Lower lobe of right lung (tissue), 2 donors: Measurements from ENCODE around the gene SH3GL3. TPM values are rescaled to one million over a fixed set of nuclear protein-coding genes. Genes with fewer than 3 reads are reported as not detected.

Source experiments
- ATAC-seq, 2 donors: fragments of 200-7000 bp; cut with Tn5 transposase; one replicate each; pipeline ENCODE4 v1.9.1; 2020 to 2022; ENCODE audit warnings: mild to moderate bottlenecking in 2 of 2, moderate library complexity in 2 of 2
- DNase-seq: peaks from one replicate; pipeline ENCODE4 v3.0.0-alpha.2; 2020
- H3K27ac ChIP-seq: fragments of 200-600 bp; one replicate; pipeline ENCODE4 v1.8.0; 2022
- H3K27me3 ChIP-seq: fragments of 200-600 bp; one replicate; pipeline ENCODE4 v1.8.0; 2022; ENCODE audit warnings: low read depth
- H3K36me3 ChIP-seq: fragments of 200-600 bp; one replicate; pipeline ENCODE4 v1.8.0; 2022; ENCODE audit warnings: mild to moderate bottlenecking
- H3K4me1 ChIP-seq: fragments of 200-600 bp; one replicate; pipeline ENCODE4 v1.8.0; 2022
- H3K4me3 ChIP-seq: fragments of 200-600 bp; one replicate; pipeline ENCODE4 v1.8.0; 2022; ENCODE audit warnings: mild to moderate bottlenecking
- H3K9me3 ChIP-seq: fragments of 200-600 bp; one replicate; pipeline ENCODE4 v1.8.0; 2022
- CTCF ChIP-seq: fragments of 200-600 bp; IDR thresholded peaks from one replicate; pipeline ENCODE4 v1.8.0; 2022; ENCODE audit warnings: antibody characterized with exemption, mild to moderate bottlenecking
- intact Hi-C: fragments of 100-400 bp; cut with DNase I; formaldehyde crosslinking; loops from one replicate; pipeline ENCODE4 v1.11.0; 2022
- total RNA-seq: library from RNA; stranded (reverse); fragmentation: NEBNext Ultra II Directional; extraction: Animal tissue kit (Norgen Biotek cat#: 25700); gene quantifications from one replicate; pipeline ENCODE4 v1.2.1, GENCODE V29; 2021
- donor health status: DM: no; HTN: yes; CAD: no; lungs with severe emphysema.

The SH3GL3 gene
- total RNA-seq, 1 donor from 2014 or later, result 2.6 TPM

GRCh38 chr15:83592370-83593040 lies 145.4 kb downstream of the SH3GL3 start:
- no peak for TF ChIP-seq CTCF
- no peak overlapping the region for H3K4me3 ChIP-seq
- no peaks in the 10 kb centered on the region for H3K36me3 ChIP-seq
- ATAC-seq (no peak), DNase-seq (no peak)
- no peaks in the 10 kb centered on the region for H3K4me1 ChIP-seq
- H3K27me3 ChIP-seq, result no peaks in the 10 kb centered on the region
- intact Hi-C loops, result no loop called here
- H3K27ac ChIP-seq, result no peak overlapping the region
- no peaks in the 10 kb centered on the region for H3K9me3 ChIP-seq

GRCh38 chr15:83595191-83595590 lies 148.1 kb downstream of the SH3GL3 start:
- H3K27me3 ChIP-seq, result no peaks in the 10 kb centered on the region
- no peaks in the 10 kb centered on the region for H3K36me3 ChIP-seq
- H3K9me3 ChIP-seq, result no peaks in the 10 kb centered on the region
- no peak for TF ChIP-seq CTCF
- intact Hi-C loops, result no loop called here
- no peak for ATAC-seq
- no peak overlapping the region for H3K4me3 ChIP-seq
- H3K27ac ChIP-seq, result no peak overlapping the region
- H3K4me1 ChIP-seq, result no peaks in the 10 kb centered on the region
- no peak for DNase-seq

- Histone ChIP-seq H3K27me3 (no peaks in the 10 kb centered on the region), H3K36me3 (no peaks in the 10 kb centered on the region), H3K4me3 (no peak overlapping the region), H3K9me3 (no peaks in the 10 kb centered on the region), H3K4me1 (no peaks in the 10 kb centered on the region), H3K27ac (no peak overlapping the region)
- TF ChIP-seq CTCF, result no peak
- DNase-seq (no peak), ATAC-seq (no peak)
- intact Hi-C loops, result no loop called here
These were observed 150.9 kb downstream of the SH3GL3 start for GRCh38 chr15:83598031-83598430.

- no peak for ATAC-seq
- TF ChIP-seq CTCF, result no peak
- Histone ChIP-seq H3K9me3 (no peaks in the 10 kb centered on the region), H3K27ac (no peak overlapping the region), H3K27me3 (no peaks in the 10 kb centered on the region), H3K4me1 (no peaks in the 10 kb centered on the region), H3K36me3 (no peaks in the 10 kb centered on the region), H3K4me3 (no peak overlapping the region)
- no peak for DNase-seq
- intact Hi-C loops, result no loop called here
These were observed 154.9 kb downstream of the SH3GL3 start for GRCh38 chr15:83602021-83602420.

- DNase-seq, result no peak
- Histone ChIP-seq H3K27me3 (no peaks in the 10 kb centered on the region), H3K27ac (peak overlapping the region; percentile 27), H3K9me3 (no peaks in the 10 kb centered on the region), H3K36me3 (no peaks in the 10 kb centered on the region), H3K4me1 (no peaks in the 10 kb centered on the region), H3K4me3 (no peak overlapping the region)
- no peak for ATAC-seq
- intact Hi-C loops, result no loop called here
- TF ChIP-seq CTCF, result no peak
These were observed 157.4 kb downstream of the SH3GL3 start for GRCh38 chr15:83604549-83604948.
